MM.1S (cell line): ENCODE results near the gene EGF.

Experiments used
- DNase-seq: peaks from one replicate; pipeline ENCODE4 v3.0.0-alpha.2; 2015
- H2AFZ ChIP-seq: fragments of 300-600 bp; sonication (generic); 2 replicates; pipeline ENCODE4 v1.6.0; 2016; ENCODE audit warnings: antibody characterized with exemption, low read length
- H3F3A ChIP-seq: fragments of 300-600 bp; sonication (generic); 2 replicates; pipeline ENCODE4 v1.6.1; 2016; ENCODE audit warnings: mild to moderate bottlenecking, antibody characterized with exemption, low read length, moderate library complexity, mixed read lengths; ENCODE audit not compliant: insufficient read depth
- H3K27ac ChIP-seq: fragments of 300-600 bp; sonication (generic); 2 replicates; pipeline ENCODE4 v1.5.1; 2016; ENCODE audit warnings: mild to moderate bottlenecking, low read length
- H3K27me3 ChIP-seq: fragments of 300-600 bp; sonication (generic); replicated peaks from 2 replicates; pipeline ENCODE4 v1.6.0; 2016; ENCODE audit warnings: low read length; ENCODE audit not compliant: insufficient read depth
- H3K36me3 ChIP-seq: fragments of 300-600 bp; sonication (generic); replicated peaks from 2 replicates; pipeline ENCODE4 v1.6.1; 2016; ENCODE audit warnings: mild to moderate bottlenecking, low read length, mixed read lengths; ENCODE audit not compliant: insufficient read depth
- H3K4me1 ChIP-seq: fragments of 300-600 bp; sonication (generic); 2 replicates; pipeline ENCODE4 v1.6.1; 2016; ENCODE audit warnings: low read length, mixed read lengths
- H3K4me2 ChIP-seq: fragments of 300-600 bp; sonication (generic); 2 replicates; pipeline ENCODE4 v1.6.0; 2016; ENCODE audit warnings: low read depth, low read length
- H3K4me3 ChIP-seq: fragments of 300-600 bp; sonication (generic); 2 replicates; pipeline ENCODE4 v1.5.1; 2016; ENCODE audit warnings: low read length, mixed read lengths
- H3K79me2 ChIP-seq: fragments of 300-600 bp; sonication (generic); 2 replicates; pipeline ENCODE4 v1.6.1; 2016; ENCODE audit warnings: mixed run types, low read length, mixed read lengths
- H3K9ac ChIP-seq: fragments of 300-600 bp; sonication (generic); 2 replicates; pipeline ENCODE4 v1.6.1; 2016; ENCODE audit warnings: low read length, mixed read lengths
- H3K9me2 ChIP-seq: fragments of 300-600 bp; sonication (generic); replicated peaks from 2 replicates; pipeline ENCODE4 v1.6.1; 2016; ENCODE audit warnings: mild to moderate bottlenecking, low read length, mixed read lengths; ENCODE audit not compliant: insufficient read depth
- H3K9me3 ChIP-seq: fragments of 300-600 bp; sonication (generic); replicated peaks from 2 replicates; pipeline ENCODE4 v1.6.1; 2016; ENCODE audit warnings: mild to moderate bottlenecking, low read length, mixed read lengths; ENCODE audit not compliant: insufficient read depth
- H4K20me1 ChIP-seq: fragments of 300-600 bp; sonication (generic); 2 replicates; pipeline ENCODE4 v1.6.1; 2016; ENCODE audit warnings: mild to moderate bottlenecking, low read length, moderate library complexity, mixed read lengths; ENCODE audit not compliant: insufficient read depth
- EZH2 ChIP-seq: fragments of 300-600 bp; sonication (generic); optimal IDR thresholded peaks from 2 replicates; pipeline ENCODE3; 2017; ENCODE audit warnings: low read depth, mild to moderate bottlenecking, antibody characterized with exemption, low read length, mixed read lengths
- EZH2phosphoT487 ChIP-seq: fragments of 300-600 bp; sonication (generic); IDR thresholded peaks from 2 replicates; pipeline ENCODE4 v1.6.1; 2018; ENCODE audit warnings: antibody characterized with exemption, low read length
- TF ChIP-seq, protein P1 (sequence below): fragments of 300-600 bp; sonication (generic); IDR thresholded peaks from 2 replicates; pipeline ENCODE4 v1.5.1; 2016; ENCODE audit warnings: antibody characterized with exemption, low read length, mixed read lengths

The EGF gene

DNA sequence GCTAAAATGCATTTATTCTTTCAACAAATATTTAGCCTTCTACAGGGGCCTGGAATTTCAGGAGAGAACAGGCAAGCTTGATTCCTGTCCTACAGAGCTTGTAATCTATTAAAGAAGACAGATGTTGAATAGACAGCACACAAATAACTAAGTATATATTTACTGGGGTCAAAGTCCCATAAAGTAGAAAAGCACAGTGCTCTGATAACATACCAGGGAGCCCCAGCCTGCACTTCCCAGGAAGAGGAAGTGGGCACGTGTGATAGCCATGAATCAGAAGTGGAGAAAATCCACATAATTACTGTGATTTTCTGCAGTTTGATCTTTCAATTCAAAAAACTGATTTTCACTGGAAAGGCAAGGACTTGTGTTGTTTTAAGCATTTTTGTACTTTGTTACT is 129.1 kb downstream of the EGF start:
- Histone ChIP-seq H3K9ac (no peak overlapping the region), H3K27ac (no peak overlapping the region), H3K4me1 (no peaks in the 10 kb centered on the region), H3K9me2 (no peaks in the 10 kb centered on the region), H3F3A (no peaks in the 10 kb centered on the region), H3K36me3 (no peaks in the 10 kb centered on the region), H2AFZ (no peak overlapping the region), H4K20me1 (no peaks in the 10 kb centered on the region), H3K79me2 (no peaks in the 10 kb centered on the region), H3K4me2 (no peak overlapping the region), H3K4me3 (no peak overlapping the region), H3K27me3 (no peaks in the 10 kb centered on the region), H3K9me3 (no peaks in the 10 kb centered on the region)
- no peak for DNase-seq
- TF ChIP-seq EZH2 (no peak), EZH2phosphoT487 (no peak)
- TF ChIP-seq, protein P1, sequence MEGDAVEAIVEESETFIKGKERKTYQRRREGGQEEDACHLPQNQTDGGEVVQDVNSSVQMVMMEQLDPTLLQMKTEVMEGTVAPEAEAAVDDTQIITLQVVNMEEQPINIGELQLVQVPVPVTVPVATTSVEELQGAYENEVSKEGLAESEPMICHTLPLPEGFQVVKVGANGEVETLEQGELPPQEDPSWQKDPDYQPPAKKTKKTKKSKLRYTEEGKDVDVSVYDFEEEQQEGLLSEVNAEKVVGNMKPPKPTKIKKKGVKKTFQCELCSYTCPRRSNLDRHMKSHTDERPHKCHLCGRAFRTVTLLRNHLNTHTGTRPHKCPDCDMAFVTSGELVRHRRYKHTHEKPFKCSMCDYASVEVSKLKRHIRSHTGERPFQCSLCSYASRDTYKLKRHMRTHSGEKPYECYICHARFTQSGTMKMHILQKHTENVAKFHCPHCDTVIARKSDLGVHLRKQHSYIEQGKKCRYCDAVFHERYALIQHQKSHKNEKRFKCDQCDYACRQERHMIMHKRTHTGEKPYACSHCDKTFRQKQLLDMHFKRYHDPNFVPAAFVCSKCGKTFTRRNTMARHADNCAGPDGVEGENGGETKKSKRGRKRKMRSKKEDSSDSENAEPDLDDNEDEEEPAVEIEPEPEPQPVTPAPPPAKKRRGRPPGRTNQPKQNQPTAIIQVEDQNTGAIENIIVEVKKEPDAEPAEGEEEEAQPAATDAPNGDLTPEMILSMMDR: no peak

DNA sequence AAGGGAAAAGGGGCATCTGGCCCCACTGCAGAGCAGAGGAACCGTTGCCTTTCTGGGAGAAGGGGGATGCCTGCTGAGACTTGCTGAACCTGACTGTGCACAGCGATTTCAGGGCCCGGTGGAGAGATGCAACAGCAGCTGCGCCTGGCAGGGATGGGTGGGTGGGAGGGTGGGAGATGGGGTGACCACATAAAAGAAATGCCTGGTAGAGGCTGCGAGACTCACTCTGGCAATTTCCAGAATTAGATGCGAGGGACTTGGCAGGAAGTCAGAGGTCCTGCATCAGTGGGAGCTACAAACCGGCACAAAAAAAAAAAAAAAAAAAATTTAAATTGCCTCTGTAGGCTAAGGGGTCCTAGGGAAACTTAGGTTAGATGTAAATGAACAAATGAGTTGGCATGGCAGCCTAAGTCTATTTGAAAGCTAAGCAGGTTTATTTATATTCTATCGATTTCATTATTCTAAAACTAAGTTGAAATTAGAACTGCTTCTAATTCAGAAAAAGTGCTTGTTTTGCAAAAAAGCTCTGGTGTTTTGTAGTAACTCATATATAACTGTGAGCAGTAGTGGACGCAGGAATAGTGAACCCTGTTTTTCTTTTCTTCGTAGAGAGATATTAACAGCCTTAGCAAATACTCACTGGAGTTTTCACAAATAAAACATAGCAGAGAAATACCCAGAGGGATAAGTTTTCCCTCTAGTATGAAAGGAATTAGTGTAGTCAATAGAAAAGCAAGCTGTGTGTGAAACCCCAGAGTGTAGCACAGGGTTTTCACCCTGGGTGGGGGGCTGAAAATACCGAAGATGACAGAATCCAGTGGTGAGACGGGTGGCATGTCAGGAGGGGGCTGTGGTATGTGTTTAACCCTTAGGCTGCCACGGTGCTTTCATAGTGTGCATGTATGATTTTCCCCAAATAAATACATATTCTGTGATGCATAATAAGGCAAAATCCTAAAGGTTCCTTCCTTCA is 130.1 kb downstream of the EGF start:
- Histone ChIP-seq H3K4me1 (no peaks in the 10 kb centered on the region), H3F3A (no peaks in the 10 kb centered on the region), H3K4me3 (no peak overlapping the region), H3K79me2 (no peaks in the 10 kb centered on the region), H3K27ac (no peak overlapping the region), H3K4me2 (no peak overlapping the region), H4K20me1 (no peaks in the 10 kb centered on the region), H3K9ac (no peak overlapping the region), H3K36me3 (no peaks in the 10 kb centered on the region), H3K27me3 (no peaks in the 10 kb centered on the region), H3K9me3 (no peaks in the 10 kb centered on the region), H3K9me2 (no peaks in the 10 kb centered on the region), H2AFZ (no peak overlapping the region)
- DNase-seq: no peak
- TF ChIP-seq, protein P1: no peak
- no peak for TF ChIP-seq EZH2
- TF ChIP-seq EZH2phosphoT487: no peak

DNA sequence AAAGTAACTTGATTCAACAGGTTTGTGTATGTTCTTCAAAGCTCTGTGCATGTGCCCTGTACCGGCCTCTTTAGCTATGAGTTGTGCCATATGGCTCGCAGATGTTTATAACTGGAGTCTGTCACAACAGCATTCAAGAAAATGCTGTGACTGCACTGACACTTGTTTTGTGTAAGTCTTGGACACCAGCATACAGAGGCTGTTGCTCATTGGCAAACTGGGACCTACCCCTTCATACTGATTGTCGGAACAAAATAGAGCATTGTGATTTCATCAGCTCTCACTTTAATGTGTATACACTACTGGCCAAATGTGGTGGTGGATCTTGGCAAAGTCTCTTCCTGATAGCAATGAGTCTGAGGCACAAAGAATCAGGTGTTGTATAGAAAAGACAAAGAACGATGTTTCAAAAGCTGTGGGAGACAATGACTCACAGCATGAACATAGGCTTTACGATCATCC is 133.9 kb downstream of the EGF start:
- no peak for TF ChIP-seq EZH2phosphoT487
- TF ChIP-seq, protein P1: no peak
- no peak for TF ChIP-seq EZH2
- H3K9me3 ChIP-seq: no peaks in the 10 kb centered on the region

More for the DNA sequence above, 133.9 kb downstream of the EGF start:
- DNase-seq: no peak
- H2AFZ ChIP-seq: no peak overlapping the region
- H3K79me2 ChIP-seq: no peaks in the 10 kb centered on the region
- no peaks in the 10 kb centered on the region for H3K27me3 ChIP-seq
- no peaks in the 10 kb centered on the region for H3K4me1 ChIP-seq
- no peak overlapping the region for H3K4me3 ChIP-seq
- H3K36me3 ChIP-seq: no peaks in the 10 kb centered on the region
- no peak overlapping the region for H3K9ac ChIP-seq
- no peaks in the 10 kb centered on the region for H3F3A ChIP-seq
- H3K4me2 ChIP-seq: no peak overlapping the region
- no peaks in the 10 kb centered on the region for H4K20me1 ChIP-seq
- H3K9me2 ChIP-seq: no peaks in the 10 kb centered on the region
- no peak overlapping the region for H3K27ac ChIP-seq
